SH-SY5Y (cell line): ENCODE results near the gene CA5A.

Experiments used
- GATA2 ChIP-seq: IDR thresholded peaks from 2 replicates; pipeline ENCODE4 v1.6.1; 2011; ENCODE audit warnings: mild to moderate bottlenecking, low read depth, low read length
- GATA3 ChIP-seq: IDR thresholded peaks from 2 replicates; pipeline ENCODE4 v1.6.1; 2011; ENCODE audit warnings: low read depth, mild to moderate bottlenecking, low read length, moderate library complexity

- TF ChIP-seq GATA3 (no peak), GATA2 (no peak)
Measured at GRCh38 chr16:87914812-87915211, 21.5 kb downstream of the CA5A start.
